Measurements from ENCODE around the gene OVCH2. TPM values are rescaled to one million over a fixed set of nuclear protein-coding genes. Genes with fewer than 3 reads are reported as not detected.
"Not testable (repeated sequence)": the region's sequence is repeated elsewhere in the genome, so short reads cannot be mapped to it uniquely, and the experiment has no call there.

Gene OVCH2
- total and polyA plus RNA-seq, 2 experiments from 2014 or later: 0.42 to 1.3 TPM

DNA sequence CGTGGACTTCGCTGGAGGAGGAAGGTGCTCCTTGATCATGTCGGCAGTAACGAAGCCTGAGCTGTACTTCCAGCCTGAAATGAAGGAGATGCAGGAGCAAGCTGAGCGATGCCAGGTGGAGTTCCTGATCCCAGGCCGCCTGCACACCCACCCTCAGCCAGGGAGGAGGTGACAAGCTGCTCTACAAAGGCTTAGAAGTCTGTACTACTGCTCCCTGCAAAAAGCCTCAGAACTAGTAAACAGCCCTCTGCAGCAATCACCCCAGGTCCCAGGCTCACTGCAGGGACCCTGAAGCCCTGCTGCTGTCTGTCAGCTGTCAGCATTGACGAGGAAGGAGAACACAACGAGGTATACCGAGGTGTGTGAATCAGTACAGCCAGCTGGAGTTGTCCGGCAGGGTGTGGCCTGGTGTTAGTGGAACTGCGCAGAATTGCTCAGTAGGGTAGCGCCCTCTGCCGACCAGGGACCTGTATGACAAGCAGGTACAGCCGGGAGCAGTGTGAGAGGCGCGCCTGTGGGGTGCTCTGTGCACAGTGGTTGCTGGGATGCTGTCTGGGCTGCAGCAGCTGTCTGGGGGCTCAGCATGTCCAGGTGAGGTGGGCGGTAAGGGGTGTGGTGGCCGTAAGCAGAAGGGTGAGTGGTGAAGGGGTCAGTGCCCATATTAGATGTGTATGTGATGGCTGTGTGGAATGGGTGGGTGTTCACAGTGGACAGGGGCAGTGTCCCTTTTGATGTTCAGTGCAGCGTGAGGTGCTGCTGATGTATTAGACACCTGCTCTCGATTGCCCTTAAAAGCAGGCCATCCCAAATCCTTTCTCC is 40.6 kb downstream of the OVCH2 start:
- Histone ChIP-seq H3K4me3 (no peak overlapping the region), H3K36me3 (ENCODE audit: insufficient read depth) (peaks cover 20% of the 10 kb centered on the region), H3K4me2 (no peak overlapping the region), H3K9me2 (ENCODE audit: insufficient read depth) (no peaks in the 10 kb centered on the region), H3K27ac (ENCODE audit: low read depth) (no peak overlapping the region), H2AFZ (no peak overlapping the region), H3K79me2 (replicated peaks; ENCODE audit: insufficient read depth) (no peaks in the 10 kb centered on the region), H3K4me1 (ENCODE audit: insufficient read depth) (no peaks in the 10 kb centered on the region), H3F3A (replicated peaks; ENCODE audit: low read depth) (no peaks in the 10 kb centered on the region), H4K20me1 (replicated peaks; ENCODE audit: insufficient read depth) (no peaks in the 10 kb centered on the region), H3K27me3 (ENCODE audit: insufficient read depth) (no peaks in the 10 kb centered on the region)
- H3K27ac Mint-ChIP-seq: no peak overlapping the region
- peaks cover 9% of the 10 kb centered on the region for H3K4me1 Mint-ChIP-seq
- peaks cover 77% of the 10 kb centered on the region for H3K36me3 Mint-ChIP-seq (ENCODE audit: low read depth)
- peaks cover 26% of the 10 kb centered on the region for H3K9me3 Mint-ChIP-seq
- peaks cover 7% of the 10 kb centered on the region for H3K27me3 Mint-ChIP-seq (ENCODE audit: insufficient read depth, low read depth, poor library complexity)
- peak; percentile 84 to 96 for TF ChIP-seq CTCF (conservative IDR thresholded peaks at IDR 0.05; ENCODE audit: low read depth in 2 of 2)
- no peak for TF ChIP-seq CREB1 (CRISPR knock-in tag; IDR thresholded peaks at IDR 0.05; ENCODE audit: low read depth)
- DNase-seq (ENCODE audit: low spot score) (peak; percentile 82), ATAC-seq (peak; percentile 97)
- no peak overlapping the region for H3K4me3 Mint-ChIP-seq

DNA sequence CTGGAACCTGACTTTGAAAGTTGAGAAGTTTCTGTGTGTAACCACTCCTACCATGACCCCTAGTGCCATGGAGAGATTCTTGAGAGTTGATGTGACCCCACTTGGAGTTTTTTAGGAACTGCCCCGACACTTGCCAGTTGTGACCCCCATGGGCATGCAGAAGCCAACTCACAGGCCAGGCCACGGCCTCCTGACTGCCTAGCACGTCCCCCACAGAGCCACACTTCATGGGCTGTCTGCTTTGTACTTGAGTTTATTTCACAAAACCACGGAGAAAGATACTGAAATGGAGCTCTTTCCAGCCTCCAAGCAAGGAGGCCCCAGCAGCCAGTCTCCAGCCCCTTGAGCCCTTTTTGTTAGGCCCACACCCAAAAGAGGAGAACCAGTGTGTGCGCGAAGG is 41.4 kb downstream of the OVCH2 start:
- H3K27me3 Mint-ChIP-seq (ENCODE audit: insufficient read depth, low read depth, poor library complexity): peaks cover 7% of the 10 kb centered on the region
- peaks cover 72% of the 10 kb centered on the region for H3K36me3 Mint-ChIP-seq (ENCODE audit: low read depth)
- TF ChIP-seq NANOG (IDR thresholded peaks at IDR 0.05; ENCODE audit: borderline replicate concordance): no peak

DNA sequence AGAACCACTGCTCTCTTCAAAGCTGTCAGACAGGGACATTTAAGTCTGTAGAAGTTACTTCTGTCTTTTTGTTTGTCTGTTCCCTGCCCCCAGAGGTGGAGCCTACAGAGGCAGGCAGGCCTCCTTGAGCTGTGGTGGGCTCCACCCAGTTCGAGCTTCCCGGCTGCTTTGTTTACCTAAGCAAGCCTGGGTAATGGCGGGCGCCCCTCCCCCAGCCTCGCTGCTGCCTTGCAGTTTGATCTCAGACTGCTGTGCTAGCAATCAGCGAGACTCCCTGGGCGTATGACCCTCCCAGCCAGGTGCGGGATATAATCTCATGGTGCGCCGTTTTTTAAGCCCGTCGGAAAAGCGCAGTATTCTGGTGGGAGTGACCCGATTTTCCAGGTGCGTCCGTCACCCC is 42.7 kb downstream of the OVCH2 start:
- Mint-ChIP-seq H3K9me3 (peaks cover 26% of the 10 kb centered on the region), H3K36me3 (ENCODE audit: low read depth) (peaks cover 59% of the 10 kb centered on the region)
- not testable (repeated sequence) for H3K79me2 ChIP-seq (replicated peaks; ENCODE audit: insufficient read depth); DNase-seq (ENCODE audit: low spot score); H3K27ac Mint-ChIP-seq; H3K4me2 ChIP-seq; H3K4me3 ChIP-seq; H3F3A ChIP-seq (replicated peaks; ENCODE audit: low read depth); H3K4me3 Mint-ChIP-seq; H3K4me1 Mint-ChIP-seq; H4K20me1 ChIP-seq (replicated peaks; ENCODE audit: insufficient read depth); H3K27ac ChIP-seq (ENCODE audit: low read depth); H3K9me2 ChIP-seq (ENCODE audit: insufficient read depth); H3K27me3 ChIP-seq (ENCODE audit: insufficient read depth); H3K4me1 ChIP-seq (ENCODE audit: insufficient read depth); H2AFZ ChIP-seq; ATAC-seq; H3K27me3 Mint-ChIP-seq (ENCODE audit: insufficient read depth, low read depth, poor library complexity)
- peaks cover 19% of the 10 kb centered on the region for H3K36me3 ChIP-seq (ENCODE audit: insufficient read depth)

More for the DNA sequence above, 41.4 kb downstream of the OVCH2 start:
- Histone ChIP-seq H3K27ac (ENCODE audit: low read depth) (no peak overlapping the region), H3K27me3 (ENCODE audit: insufficient read depth) (no peaks in the 10 kb centered on the region), H3K4me3 (no peak overlapping the region), H3K4me1 (ENCODE audit: insufficient read depth) (no peaks in the 10 kb centered on the region), H3K4me2 (no peak overlapping the region), H2AFZ (no peak overlapping the region), H3K9me2 (ENCODE audit: insufficient read depth) (no peaks in the 10 kb centered on the region), H3K79me2 (replicated peaks; ENCODE audit: insufficient read depth) (no peaks in the 10 kb centered on the region), H3K36me3 (ENCODE audit: insufficient read depth) (peaks cover 20% of the 10 kb centered on the region), H3F3A (replicated peaks; ENCODE audit: low read depth) (no peaks in the 10 kb centered on the region), H4K20me1 (replicated peaks; ENCODE audit: insufficient read depth) (no peaks in the 10 kb centered on the region)
- H3K9me3 Mint-ChIP-seq: peaks cover 26% of the 10 kb centered on the region
- peaks cover 9% of the 10 kb centered on the region for H3K4me1 Mint-ChIP-seq
- H3K27ac Mint-ChIP-seq: no peak overlapping the region
- ATAC-seq: no peak
- H3K4me3 Mint-ChIP-seq: no peak overlapping the region
- no peak for DNase-seq (ENCODE audit: low spot score)
